ENCODE data around the gene EXPH5. TPM values are rescaled to one million over a fixed set of nuclear protein-coding genes. Genes with fewer than 3 reads are reported as not detected.

The EXPH5 gene
- total RNA-seq, 1 experiment from 2014 or later = 36.3 TPM

DNA sequence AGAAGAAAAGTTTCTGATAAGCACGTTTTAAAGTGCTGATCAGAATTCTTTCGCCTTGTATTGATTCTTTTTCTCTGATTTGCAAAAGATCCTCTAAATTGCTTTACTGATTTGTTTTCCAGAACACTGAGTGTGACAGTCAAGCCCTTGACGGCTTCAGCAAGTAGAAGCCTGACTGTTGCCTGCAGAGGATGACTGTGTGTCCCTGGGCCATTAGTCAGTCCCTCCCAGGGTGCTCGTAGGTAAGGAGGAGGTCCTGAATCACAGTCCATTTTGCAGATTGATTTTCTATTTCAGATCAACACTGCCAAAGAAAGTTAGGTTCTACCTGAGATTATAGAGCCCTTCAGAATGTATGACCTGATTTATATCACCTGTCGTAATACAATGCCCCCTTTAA is 56.8 kb downstream of the EXPH5 start:
- no peak overlapping the region for H3K4me2 ChIP-seq
- H3K36me3 ChIP-seq (ENCODE audit: low read depth) = peaks cover 10% of the 10 kb centered on the region; the same call in 1 of the 2 replicates
- ChIA-PET POLR2A (ENCODE audit: unreplicated experiment) (interaction anchor here (0.6 kb wide), 1 partner anchor 25 kb away, joined by 6 read pairs; no protein-coding TSS in a partner anchor), CTCF (no interaction called here)
- no peaks in the 10 kb centered on the region for H3K9me3 ChIP-seq (ENCODE audit: insufficient read depth, low read depth)
- H3K27me3 ChIP-seq (ENCODE audit: insufficient read depth, low read depth) = no peaks in the 10 kb centered on the region
- DNase-seq = no peak
- no TSS peak for BruUV-seq (replicated peaks)
- no peak overlapping the region for H3K27ac ChIP-seq
- no peak overlapping the region for H3K4me3 ChIP-seq
- intact Hi-C loops (cut with micrococcal nuclease; ENCODE audit: unreplicated experiment) = no loop called here
- no peak overlapping the region for H2AFZ ChIP-seq
- no peak for TF ChIP-seq EZH2 (IDR thresholded peaks at IDR 0.05; ENCODE audit: low read depth)
- TF ChIP-seq, protein P1, sequence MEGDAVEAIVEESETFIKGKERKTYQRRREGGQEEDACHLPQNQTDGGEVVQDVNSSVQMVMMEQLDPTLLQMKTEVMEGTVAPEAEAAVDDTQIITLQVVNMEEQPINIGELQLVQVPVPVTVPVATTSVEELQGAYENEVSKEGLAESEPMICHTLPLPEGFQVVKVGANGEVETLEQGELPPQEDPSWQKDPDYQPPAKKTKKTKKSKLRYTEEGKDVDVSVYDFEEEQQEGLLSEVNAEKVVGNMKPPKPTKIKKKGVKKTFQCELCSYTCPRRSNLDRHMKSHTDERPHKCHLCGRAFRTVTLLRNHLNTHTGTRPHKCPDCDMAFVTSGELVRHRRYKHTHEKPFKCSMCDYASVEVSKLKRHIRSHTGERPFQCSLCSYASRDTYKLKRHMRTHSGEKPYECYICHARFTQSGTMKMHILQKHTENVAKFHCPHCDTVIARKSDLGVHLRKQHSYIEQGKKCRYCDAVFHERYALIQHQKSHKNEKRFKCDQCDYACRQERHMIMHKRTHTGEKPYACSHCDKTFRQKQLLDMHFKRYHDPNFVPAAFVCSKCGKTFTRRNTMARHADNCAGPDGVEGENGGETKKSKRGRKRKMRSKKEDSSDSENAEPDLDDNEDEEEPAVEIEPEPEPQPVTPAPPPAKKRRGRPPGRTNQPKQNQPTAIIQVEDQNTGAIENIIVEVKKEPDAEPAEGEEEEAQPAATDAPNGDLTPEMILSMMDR (conservative IDR thresholded peaks at IDR 0.05) = no peak
- 0 out of 2 replicates have a peak, but pooled peaks cover 2% of the 10 kb centered on the region for H3F3A ChIP-seq (ENCODE audit: insufficient read depth, low read depth)
- H3K9me2 ChIP-seq (ENCODE audit: insufficient read depth) = no peaks in the 10 kb centered on the region
- H3K4me1 ChIP-seq (replicated peaks; ENCODE audit: insufficient read depth) = no peaks in the 10 kb centered on the region
- H4K20me1 ChIP-seq (ENCODE audit: insufficient read depth) = no peaks in the 10 kb centered on the region
- no peaks in the 10 kb centered on the region for H3K79me2 ChIP-seq (ENCODE audit: low read depth)

- Histone ChIP-seq H3F3A (ENCODE audit: insufficient read depth, low read depth) (0 out of 2 replicates have a peak, but pooled peaks cover 2% of the 10 kb centered on the region), H3K27me3 (ENCODE audit: insufficient read depth, low read depth) (no peaks in the 10 kb centered on the region), H3K9me2 (ENCODE audit: insufficient read depth) (no peaks in the 10 kb centered on the region), H3K4me1 (replicated peaks; ENCODE audit: insufficient read depth) (no peaks in the 10 kb centered on the region), H3K4me3 (no peak overlapping the region), H3K9me3 (ENCODE audit: insufficient read depth, low read depth) (no peaks in the 10 kb centered on the region), H3K4me2 (no peak overlapping the region), H2AFZ (no peak overlapping the region), H4K20me1 (ENCODE audit: insufficient read depth) (no peaks in the 10 kb centered on the region), H3K36me3 (ENCODE audit: low read depth) (peaks cover 10% of the 10 kb centered on the region; the same call in 1 of the 2 replicates), H3K27ac (no peak overlapping the region), H3K79me2 (ENCODE audit: low read depth) (no peaks in the 10 kb centered on the region)
- no peak for DNase-seq
- BruUV-seq (replicated peaks) = no TSS peak
- ChIA-PET CTCF (no interaction called here), POLR2A (ENCODE audit: unreplicated experiment) (interaction anchor here (0.6 kb wide), 1 partner anchor 58 kb away, joined by 4 read pairs; no protein-coding TSS in a partner anchor)
- TF ChIP-seq EZH2 (IDR thresholded peaks at IDR 0.05; ENCODE audit: low read depth) = no peak
- TF ChIP-seq, protein P1 (conservative IDR thresholded peaks at IDR 0.05) = no peak
- intact Hi-C loops (cut with micrococcal nuclease; ENCODE audit: unreplicated experiment) = no loop called here
Observed at GRCh38 chr11:108535384-108535955, 58.1 kb downstream of the EXPH5 start.

- H3K27me3 ChIP-seq (ENCODE audit: insufficient read depth, low read depth) = no peaks in the 10 kb centered on the region
- H3K27ac ChIP-seq = no peak overlapping the region
- no peak overlapping the region for H3K4me3 ChIP-seq
- POLR2A ChIA-PET (ENCODE audit: unreplicated experiment) = interaction anchor here (0.6 kb wide), 1 partner anchor 229 kb away, joined by 3 read pairs; no protein-coding TSS in a partner anchor
- H3F3A ChIP-seq (ENCODE audit: insufficient read depth, low read depth) = 0 out of 2 replicates have a peak, but pooled peaks cover 2% of the 10 kb centered on the region
- H4K20me1 ChIP-seq (ENCODE audit: insufficient read depth) = no peaks in the 10 kb centered on the region
- no peak overlapping the region for H3K4me2 ChIP-seq
- no peak for TF ChIP-seq EZH2 (IDR thresholded peaks at IDR 0.05; ENCODE audit: low read depth)
- TF ChIP-seq, protein P1 (conservative IDR thresholded peaks at IDR 0.05) = no peak
- no peak overlapping the region for H2AFZ ChIP-seq
- no peaks in the 10 kb centered on the region for H3K4me1 ChIP-seq (replicated peaks; ENCODE audit: insufficient read depth)
- H3K9me3 ChIP-seq (ENCODE audit: insufficient read depth, low read depth) = no peaks in the 10 kb centered on the region
- H3K79me2 ChIP-seq (ENCODE audit: low read depth) = no peaks in the 10 kb centered on the region
- H3K9me2 ChIP-seq (ENCODE audit: insufficient read depth) = no peaks in the 10 kb centered on the region
- no TSS peak for BruUV-seq (replicated peaks)
- intact Hi-C loops (cut with micrococcal nuclease; ENCODE audit: unreplicated experiment) = no loop called here
- CTCF ChIA-PET = no interaction called here
- DNase-seq = no peak
- peaks cover 10% of the 10 kb centered on the region; the same call in 1 of the 2 replicates for H3K36me3 ChIP-seq (ENCODE audit: low read depth)
Observed at GRCh38 chr11:108534274-108534882, 59.2 kb downstream of the EXPH5 start.
